Central memory CD8-positive, alpha-beta T cell (primary cell): ENCODE results near the gene REC114.
"Not testable (repeated sequence)": the region's sequence is repeated elsewhere in the genome, so short reads cannot be mapped to it uniquely, and the experiment has no call there.

Experiments used
- ATAC-seq: fragments of 150-1000 bp; cut with Tn5 transposase; replicated peaks from 2 replicates; pipeline ENCODE4 v1.10.0; 2022; ENCODE audit warnings: mild to moderate bottlenecking, moderate FRiP score, moderate number of reproducible peaks; ENCODE audit not compliant: poor library complexity, severe bottlenecking; ENCODE audit errors: extremely low read depth
- DNase-seq, 2 donors: peaks; one replicate each; pipeline ENCODE4 v3.0.0; 2021; ENCODE audit warnings: low spot score in 2 of 2
- H3K27ac Mint-ChIP-seq: one replicate; pipeline ENCODE4 v1.8.0; 2022; ENCODE audit warnings: low read depth, mild to moderate bottlenecking, moderate library complexity, mixed read lengths
- H3K27me3 Mint-ChIP-seq: one replicate; pipeline ENCODE4 v1.8.0; 2022; ENCODE audit warnings: mixed read lengths
- H3K36me3 Mint-ChIP-seq: one replicate; pipeline ENCODE4 v1.8.0; 2022; ENCODE audit warnings: mild to moderate bottlenecking, moderate library complexity, mixed read lengths; ENCODE audit not compliant: insufficient read depth
- H3K4me1 Mint-ChIP-seq: one replicate; pipeline ENCODE4 v1.8.0; 2022; ENCODE audit warnings: mixed read lengths
- H3K4me3 Mint-ChIP-seq: one replicate; pipeline ENCODE4 v1.8.0; 2022; ENCODE audit warnings: mild to moderate bottlenecking, moderate library complexity, mixed read lengths
- H3K9me3 Mint-ChIP-seq: one replicate; pipeline ENCODE4 v1.8.0; 2022; ENCODE audit warnings: mixed read lengths

Gene REC114

GRCh38 chr15:73464602-73465001, 21.6 kb downstream of the REC114 start:
- ATAC-seq (no peak), DNase-seq (no peak)
- Mint-ChIP-seq H3K27me3 (peaks cover 35% of the 10 kb centered on the region), H3K4me1 (no peaks in the 10 kb centered on the region), H3K36me3 (no peaks in the 10 kb centered on the region), H3K4me3 (no peak overlapping the region), H3K9me3 (no peaks in the 10 kb centered on the region), H3K27ac (no peak overlapping the region)

GRCh38 chr15:73467758-73468157, 24.8 kb downstream of the REC114 start:
- no peaks in the 10 kb centered on the region for H3K36me3 Mint-ChIP-seq

GRCh38 chr15:73474785-73475184, 31.8 kb downstream of the REC114 start:
- peaks cover 52% of the 10 kb centered on the region for H3K27me3 Mint-ChIP-seq
- no peaks in the 10 kb centered on the region for H3K4me1 Mint-ChIP-seq
- peaks cover 2% of the 10 kb centered on the region for H3K36me3 Mint-ChIP-seq
- DNase-seq, result no peak
- no peak for ATAC-seq
- no peak overlapping the region for H3K27ac Mint-ChIP-seq
- H3K4me3 Mint-ChIP-seq, result no peak overlapping the region
- no peaks in the 10 kb centered on the region for H3K9me3 Mint-ChIP-seq

More at GRCh38 chr15:73467758-73468157, 24.8 kb downstream of the REC114 start:
- peaks cover 59% of the 10 kb centered on the region for H3K27me3 Mint-ChIP-seq
- no peaks in the 10 kb centered on the region for H3K4me1 Mint-ChIP-seq
- no peaks in the 10 kb centered on the region for H3K9me3 Mint-ChIP-seq
- no peak overlapping the region for H3K4me3 Mint-ChIP-seq
- ATAC-seq (no peak), DNase-seq (no peak)
- no peak overlapping the region for H3K27ac Mint-ChIP-seq

GRCh38 chr15:73476704-73477216, 33.8 kb downstream of the REC114 start:
- H3K9me3 Mint-ChIP-seq, result no peaks in the 10 kb centered on the region
- H3K27me3 Mint-ChIP-seq, result peaks cover 33% of the 10 kb centered on the region
- peaks cover 2% of the 10 kb centered on the region for H3K36me3 Mint-ChIP-seq
- ATAC-seq, result no peak
- no peak overlapping the region for H3K4me3 Mint-ChIP-seq
- no peak overlapping the region for H3K27ac Mint-ChIP-seq
- DNase-seq, result no peak
- no peaks in the 10 kb centered on the region for H3K4me1 Mint-ChIP-seq

- Mint-ChIP-seq H3K9me3 (no peaks in the 10 kb centered on the region), H3K27ac (no peak overlapping the region), H3K4me3 (no peak overlapping the region), H3K27me3 (peaks cover 15% of the 10 kb centered on the region), H3K4me1 (no peaks in the 10 kb centered on the region), H3K36me3 (peaks cover 5% of the 10 kb centered on the region)
- DNase-seq, result no peak
- no peak for ATAC-seq
These were observed 37.1 kb downstream of the REC114 start for GRCh38 chr15:73480050-73480449.

- H3K27me3 Mint-ChIP-seq, result peaks cover 24% of the 10 kb centered on the region
- H3K4me1 Mint-ChIP-seq, result no peaks in the 10 kb centered on the region
- H3K4me3 Mint-ChIP-seq, result no peak overlapping the region
- DNase-seq (no peak), ATAC-seq (no peak)
- H3K27ac Mint-ChIP-seq, result no peak overlapping the region
- H3K9me3 Mint-ChIP-seq, result no peaks in the 10 kb centered on the region
- H3K36me3 Mint-ChIP-seq, result peaks cover 5% of the 10 kb centered on the region
These were observed 39.2 kb downstream of the REC114 start for GRCh38 chr15:73482166-73482565.

- Mint-ChIP-seq H3K27ac (no peak overlapping the region), H3K9me3 (no peaks in the 10 kb centered on the region), H3K4me1 (no peaks in the 10 kb centered on the region), H3K27me3 (peaks cover 26% of the 10 kb centered on the region), H3K36me3 (peaks cover 5% of the 10 kb centered on the region), H3K4me3 (no peak overlapping the region)
- no peak for DNase-seq
- ATAC-seq, result no peak
These were observed 40.1 kb downstream of the REC114 start for GRCh38 chr15:73483053-73483452.

- H3K4me3 Mint-ChIP-seq, result no peak overlapping the region
- H3K4me1 Mint-ChIP-seq, result no peaks in the 10 kb centered on the region
- no peak for DNase-seq
- no peak for ATAC-seq
- H3K27me3 Mint-ChIP-seq, result peaks cover 26% of the 10 kb centered on the region
- H3K27ac Mint-ChIP-seq, result no peak overlapping the region
- H3K9me3 Mint-ChIP-seq, result no peaks in the 10 kb centered on the region
- H3K36me3 Mint-ChIP-seq, result peaks cover 3% of the 10 kb centered on the region
These were observed 42.4 kb downstream of the REC114 start for GRCh38 chr15:73485372-73485771.

- not testable (repeated sequence) for H3K9me3 Mint-ChIP-seq, ATAC-seq, H3K4me1 Mint-ChIP-seq, DNase-seq, H3K36me3 Mint-ChIP-seq, H3K4me3 Mint-ChIP-seq, H3K27ac Mint-ChIP-seq
- H3K27me3 Mint-ChIP-seq, result peaks cover 26% of the 10 kb centered on the region
These were observed 42.9 kb downstream of the REC114 start for GRCh38 chr15:73485885-73486284.

GRCh38 chr15:73488698-73489097, 45.7 kb downstream of the REC114 start:
- no peak overlapping the region for H3K27ac Mint-ChIP-seq
- ATAC-seq, result no peak
- no peaks in the 10 kb centered on the region for H3K4me1 Mint-ChIP-seq
- no peaks in the 10 kb centered on the region for H3K9me3 Mint-ChIP-seq
- H3K36me3 Mint-ChIP-seq, result no peaks in the 10 kb centered on the region
- no peak for DNase-seq
- peaks cover 33% of the 10 kb centered on the region for H3K27me3 Mint-ChIP-seq
- no peak overlapping the region for H3K4me3 Mint-ChIP-seq

- H3K4me1 Mint-ChIP-seq, result no peaks in the 10 kb centered on the region
- no peaks in the 10 kb centered on the region for H3K36me3 Mint-ChIP-seq
- no peaks in the 10 kb centered on the region for H3K9me3 Mint-ChIP-seq
- H3K27ac Mint-ChIP-seq, result no peak overlapping the region
- DNase-seq (no peak), ATAC-seq (no peak)
- peaks cover 28% of the 10 kb centered on the region for H3K27me3 Mint-ChIP-seq
- H3K4me3 Mint-ChIP-seq, result no peak overlapping the region
These were observed 51.0 kb downstream of the REC114 start for GRCh38 chr15:73493922-73494321.

- ATAC-seq (no peak), DNase-seq (no peak)
- Mint-ChIP-seq H3K9me3 (no peaks in the 10 kb centered on the region), H3K27ac (no peak overlapping the region), H3K4me1 (no peaks in the 10 kb centered on the region), H3K27me3 (peaks cover 28% of the 10 kb centered on the region), H3K36me3 (no peaks in the 10 kb centered on the region), H3K4me3 (no peak overlapping the region)
These were observed 52.2 kb downstream of the REC114 start for GRCh38 chr15:73495181-73495580.

- Mint-ChIP-seq H3K27ac (no peak overlapping the region), H3K4me1 (no peaks in the 10 kb centered on the region), H3K9me3 (no peaks in the 10 kb centered on the region), H3K4me3 (no peak overlapping the region), H3K36me3 (no peaks in the 10 kb centered on the region), H3K27me3 (peaks cover 5% of the 10 kb centered on the region)
- ATAC-seq, result no peak
- DNase-seq, result no peak
These were observed 57.7 kb downstream of the REC114 start for GRCh38 chr15:73500696-73501095.

GRCh38 chr15:73504885-73505284, 61.9 kb downstream of the REC114 start:
- no peaks in the 10 kb centered on the region for H3K4me1 Mint-ChIP-seq
- H3K4me3 Mint-ChIP-seq, result no peak overlapping the region
- H3K27ac Mint-ChIP-seq, result no peak overlapping the region
- no peak for ATAC-seq
- DNase-seq, result no peak
- H3K36me3 Mint-ChIP-seq, result no peaks in the 10 kb centered on the region
- H3K9me3 Mint-ChIP-seq, result no peaks in the 10 kb centered on the region
- H3K27me3 Mint-ChIP-seq, result peaks cover 7% of the 10 kb centered on the region
